Mesodermal cell (in vitro differentiated cells): Measurements from ENCODE around the gene MTMR10.
A peak's percentile ranks its signal among the peaks of the same experiment; 100 is the strongest.

ENCODE experiments used
- H3K27ac ChIP-seq: 2 replicates; pipeline ENCODE4 v1.7.0; 2013; ENCODE audit warnings: mild to moderate bottlenecking, low read depth, low read length, moderate library complexity; ENCODE audit not compliant: severe bottlenecking
- H3K36me3 ChIP-seq: 2 replicates; pipeline ENCODE4 v1.7.1; 2013; ENCODE audit warnings: mild to moderate bottlenecking, low read length, moderate library complexity; ENCODE audit not compliant: control insufficient read depth, insufficient read depth
- H3K4me1 ChIP-seq: one replicate; pipeline ENCODE4 v1.7.1; 2013; ENCODE audit warnings: mild to moderate bottlenecking, low read length; ENCODE audit not compliant: insufficient read depth, control insufficient read depth, poor library complexity, severe bottlenecking
- H3K4me3 ChIP-seq: 2 replicates; pipeline ENCODE4 v1.7.0; 2013; ENCODE audit warnings: low read length, control low read depth, mild to moderate bottlenecking; ENCODE audit not compliant: insufficient read depth, poor library complexity, severe bottlenecking; ENCODE audit errors: extremely low read depth
- H3K9me3 ChIP-seq: 2 replicates; pipeline ENCODE4 v1.7.1; 2013; ENCODE audit warnings: mild to moderate bottlenecking, low read length, moderate library complexity; ENCODE audit not compliant: control insufficient read depth
- WGBS, 2 experiments: methylation state at CpG; one replicate each; pipeline ENCODE4 v1.1.5; 2013; ENCODE audit warnings: missing lambda C conversion rate in 2 of 2; ENCODE audit not compliant: insufficient coverage in 2 of 2; 5-methylcytosine and 5-hydroxymethylcytosine counted together

MTMR10 gene

DNA sequence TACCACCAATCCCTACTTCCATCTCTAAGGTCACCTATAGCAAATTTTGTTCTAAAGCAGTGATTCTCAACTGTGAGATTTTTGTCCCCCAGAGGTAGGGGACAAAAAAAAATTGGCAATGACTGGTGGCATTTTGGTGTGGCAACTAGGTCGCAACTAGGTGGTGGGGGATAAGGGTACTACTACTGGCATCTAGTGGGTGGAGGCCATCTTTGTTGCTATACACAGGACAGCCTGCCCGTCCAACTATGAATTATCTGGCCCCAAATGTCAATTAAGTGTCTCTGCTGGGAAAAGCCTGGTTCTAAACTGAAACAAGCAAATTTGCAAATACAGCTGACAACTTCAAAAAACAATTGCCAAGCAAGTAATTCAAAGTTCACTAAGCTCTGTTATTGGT, 1.4 kb downstream of the MTMR10 start:
- H3K27ac ChIP-seq: no peak overlapping the region
- peak overlapping the region; percentile 88 for H3K4me3 ChIP-seq
- H3K4me1 ChIP-seq: peaks cover 10% of the 10 kb centered on the region
- H3K9me3 ChIP-seq: no peaks in the 10 kb centered on the region
- WGBS, 2 experiments: 60 to 100% methylated on average over 1 to 2 of the region's 2 CpGs
- H3K36me3 ChIP-seq: peaks cover 31% of the 10 kb centered on the region

DNA sequence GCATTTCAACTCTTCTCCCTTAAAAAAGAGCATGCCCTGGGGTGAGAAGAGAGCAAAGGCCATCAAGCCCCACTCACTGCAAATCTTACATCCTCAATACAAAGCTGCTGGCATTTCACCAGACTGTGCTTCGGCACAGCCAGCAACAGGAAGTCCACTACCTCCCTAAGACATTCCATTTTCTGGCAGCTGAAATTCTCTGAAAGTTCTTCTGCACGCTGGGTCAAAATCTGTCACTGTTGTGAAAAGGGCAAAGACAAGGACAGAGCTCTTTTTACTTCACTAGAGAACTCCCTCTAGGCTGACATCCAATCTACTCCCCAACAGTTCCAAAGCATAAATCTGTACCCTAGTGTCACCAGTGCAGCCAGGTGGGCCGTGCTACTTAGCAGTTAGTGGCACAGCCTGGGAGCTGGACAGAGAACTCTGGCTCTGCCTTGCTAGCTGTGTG, 6.3 kb downstream of the MTMR10 start:
- Histone ChIP-seq H3K27ac (no peak overlapping the region), H3K4me1 (peaks cover 15% of the 10 kb centered on the region), H3K9me3 (no peaks in the 10 kb centered on the region), H3K36me3 (peaks cover 54% of the 10 kb centered on the region), H3K4me3 (no peak overlapping the region)
- WGBS, 2 experiments: 79 to 92% methylated on average over 2 of the region's 3 CpGs

DNA sequence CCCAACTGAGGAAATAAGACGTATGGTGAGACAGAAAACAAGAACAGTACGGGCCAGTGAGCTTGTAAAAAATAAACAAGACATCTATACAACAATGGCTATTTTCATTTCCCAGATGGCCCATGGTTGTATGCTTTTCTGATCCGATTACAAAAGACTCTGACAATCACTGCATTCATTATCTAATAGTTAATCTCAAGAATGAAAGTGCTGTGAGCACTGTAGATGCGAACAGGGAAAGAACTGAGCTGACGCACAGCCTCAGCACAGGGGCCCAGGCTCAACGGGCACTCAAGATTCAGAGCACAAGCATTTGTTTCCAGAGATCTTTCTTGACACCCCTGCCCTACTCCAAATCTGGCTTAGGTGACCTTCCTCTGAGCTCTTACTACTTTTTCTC, 6.9 kb downstream of the MTMR10 start:
- H3K9me3 ChIP-seq: no peaks in the 10 kb centered on the region
- 97 to 100% methylated on average over 3 to 5 of the region's 6 CpGs for WGBS, 2 experiments
- no peak overlapping the region for H3K4me3 ChIP-seq
- H3K4me1 ChIP-seq: peaks cover 15% of the 10 kb centered on the region
- H3K36me3 ChIP-seq: peaks cover 54% of the 10 kb centered on the region
- H3K27ac ChIP-seq: no peak overlapping the region

DNA sequence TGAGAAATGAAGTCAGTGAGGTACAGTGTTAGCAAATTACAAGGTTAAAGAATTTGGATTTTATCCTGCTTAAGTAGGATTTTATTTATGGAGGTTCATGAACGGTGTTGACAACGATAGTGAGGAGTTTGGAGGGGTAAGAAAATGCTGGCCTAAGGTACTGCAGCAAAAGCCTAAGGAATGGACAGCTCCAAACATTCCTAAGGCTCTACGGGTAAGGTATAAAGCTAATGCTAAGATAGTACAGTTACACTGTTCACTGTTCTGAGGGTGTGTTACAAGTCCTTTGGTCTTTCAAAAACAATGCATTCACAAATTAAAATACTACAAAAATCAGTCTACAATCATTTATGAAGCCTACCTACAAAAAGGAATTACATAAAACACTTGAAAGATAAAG, 7.3 kb downstream of the MTMR10 start:
- H3K9me3 ChIP-seq: no peaks in the 10 kb centered on the region
- H3K4me1 ChIP-seq: peaks cover 15% of the 10 kb centered on the region
- peaks cover 57% of the 10 kb centered on the region for H3K36me3 ChIP-seq
- H3K4me3 ChIP-seq: no peak overlapping the region
- WGBS, 2 experiments: 100% methylated on average over 2 of the region's 3 CpGs
- H3K27ac ChIP-seq: no peak overlapping the region

DNA sequence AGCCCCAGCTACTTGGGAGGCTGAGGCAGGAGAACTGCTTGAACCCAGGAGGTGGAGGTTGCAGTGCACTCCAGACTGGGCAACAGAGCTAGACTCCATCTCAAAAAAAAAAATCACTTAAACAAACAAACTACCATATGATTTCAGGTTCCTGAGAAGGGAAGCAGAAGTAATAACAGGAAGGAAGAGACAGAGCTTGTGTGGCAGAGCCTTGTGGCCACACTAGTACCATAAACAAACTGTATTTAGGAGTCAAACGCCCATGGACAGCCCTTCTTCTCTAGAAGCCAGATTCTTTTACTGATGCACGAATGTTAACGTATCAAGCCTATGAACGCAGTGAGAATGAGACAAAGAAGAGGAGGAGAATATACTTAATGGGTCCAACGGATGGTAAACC, 12.0 kb downstream of the MTMR10 start:
- Histone ChIP-seq H3K4me1 (no peaks in the 10 kb centered on the region), H3K9me3 (no peaks in the 10 kb centered on the region), H3K4me3 (no peak overlapping the region), H3K36me3 (peaks cover 42% of the 10 kb centered on the region), H3K27ac (no peak overlapping the region)
- WGBS, 2 experiments: 92 to 100% methylated on average over 3 to 4 of the region's 5 CpGs

DNA sequence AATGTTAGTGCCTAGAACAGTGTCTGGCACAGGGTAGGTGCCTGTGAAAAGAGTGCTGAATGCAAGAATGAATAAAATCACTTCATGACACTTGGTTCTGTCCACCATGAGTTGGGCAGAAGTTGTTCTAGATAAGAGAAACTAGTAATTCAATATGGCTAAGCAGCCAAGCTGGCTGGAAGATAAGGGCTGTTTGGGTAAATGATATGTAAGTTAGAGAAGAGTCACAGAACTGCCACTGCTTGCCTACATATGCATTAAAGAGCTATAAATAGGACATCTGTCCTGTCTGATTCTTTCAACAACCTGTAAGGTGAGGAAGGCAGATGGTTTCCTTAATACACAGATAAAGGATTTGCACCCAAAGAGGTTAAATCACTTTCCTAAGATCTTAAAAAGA, 13.1 kb downstream of the MTMR10 start:
- no peaks in the 10 kb centered on the region for H3K4me1 ChIP-seq
- H3K9me3 ChIP-seq: no peaks in the 10 kb centered on the region
- H3K4me3 ChIP-seq: no peak overlapping the region
- H3K36me3 ChIP-seq: peaks cover 50% of the 10 kb centered on the region
- H3K27ac ChIP-seq: no peak overlapping the region

DNA sequence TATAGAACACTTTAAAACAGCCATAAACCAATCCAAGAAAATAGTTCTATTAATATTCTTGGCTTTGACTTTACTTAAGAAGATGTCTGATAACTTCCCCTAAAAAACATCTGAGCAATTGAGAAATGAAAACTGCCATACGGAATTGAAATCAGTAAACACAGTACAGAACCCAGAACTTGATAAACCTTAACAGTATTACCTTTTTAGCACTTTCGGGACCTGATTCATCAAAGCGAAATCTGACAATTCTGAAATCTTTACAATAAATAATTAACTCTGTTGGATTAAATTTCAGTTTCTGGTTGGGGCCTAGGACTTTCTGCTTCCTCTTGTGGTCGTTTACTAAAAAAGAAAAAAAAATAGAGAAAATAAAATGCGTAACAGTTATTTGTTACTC, 17.3 kb downstream of the MTMR10 start:
- Histone ChIP-seq H3K4me3 (no peak overlapping the region), H3K27ac (no peak overlapping the region), H3K4me1 (no peaks in the 10 kb centered on the region), H3K36me3 (peaks cover 59% of the 10 kb centered on the region), H3K9me3 (no peaks in the 10 kb centered on the region)
- 100% methylated on average over 1 of the region's 5 CpGs; no CpG with 5 or more reads in 1 of the 2 experiments for WGBS, 2 experiments

DNA sequence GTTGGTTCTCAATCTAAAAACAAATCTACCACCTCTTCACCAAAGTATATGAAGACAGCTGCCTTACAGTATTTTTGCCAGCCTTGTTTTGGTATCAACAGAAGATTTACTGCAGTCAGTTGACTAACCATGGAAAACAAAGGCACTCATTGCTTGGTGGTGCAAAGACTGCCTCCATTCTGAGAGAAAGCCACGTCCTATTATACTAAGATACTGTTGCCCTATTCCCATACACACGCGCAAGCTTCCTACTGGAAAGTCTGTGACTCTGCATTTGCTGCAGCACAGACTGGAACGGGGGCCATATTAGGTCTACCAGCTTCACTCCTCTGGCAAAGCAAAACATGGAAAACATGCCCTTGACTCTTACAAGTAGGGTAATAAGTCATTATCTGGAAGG, 18.0 kb downstream of the MTMR10 start:
- no peaks in the 10 kb centered on the region for H3K4me1 ChIP-seq
- WGBS, 2 experiments: 93 to 100% methylated on average over 4 of the region's 4 CpGs
- H3K4me3 ChIP-seq: no peak overlapping the region
- H3K27ac ChIP-seq: no peak overlapping the region
- H3K36me3 ChIP-seq: peaks cover 59% of the 10 kb centered on the region
- H3K9me3 ChIP-seq: no peaks in the 10 kb centered on the region

DNA sequence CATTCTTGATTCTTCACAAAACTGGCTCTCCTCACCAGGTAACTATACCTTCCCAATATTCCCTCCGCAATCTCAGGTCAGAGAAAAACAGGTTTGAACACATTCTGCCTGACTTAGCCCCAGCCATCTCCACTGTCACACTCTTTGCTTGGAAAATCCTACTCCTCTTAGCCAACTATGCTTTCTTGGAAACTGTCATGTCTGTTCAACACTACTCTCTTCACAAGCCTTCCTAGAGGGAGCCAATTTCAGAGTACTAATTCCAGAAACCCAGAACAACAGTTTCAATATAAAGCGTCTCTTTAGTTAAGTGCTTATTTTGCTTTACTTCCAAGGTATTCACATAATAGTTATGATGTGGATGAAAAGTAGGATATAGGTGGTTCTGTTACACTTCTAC, 21.7 kb downstream of the MTMR10 start:
- H3K27ac ChIP-seq: no peak overlapping the region
- 90 to 100% methylated on average over 1 of the region's 2 CpGs for WGBS, 2 experiments
- no peak overlapping the region for H3K4me3 ChIP-seq
- no peaks in the 10 kb centered on the region for H3K9me3 ChIP-seq
- H3K4me1 ChIP-seq: no peaks in the 10 kb centered on the region
- peaks cover 69% of the 10 kb centered on the region for H3K36me3 ChIP-seq

DNA sequence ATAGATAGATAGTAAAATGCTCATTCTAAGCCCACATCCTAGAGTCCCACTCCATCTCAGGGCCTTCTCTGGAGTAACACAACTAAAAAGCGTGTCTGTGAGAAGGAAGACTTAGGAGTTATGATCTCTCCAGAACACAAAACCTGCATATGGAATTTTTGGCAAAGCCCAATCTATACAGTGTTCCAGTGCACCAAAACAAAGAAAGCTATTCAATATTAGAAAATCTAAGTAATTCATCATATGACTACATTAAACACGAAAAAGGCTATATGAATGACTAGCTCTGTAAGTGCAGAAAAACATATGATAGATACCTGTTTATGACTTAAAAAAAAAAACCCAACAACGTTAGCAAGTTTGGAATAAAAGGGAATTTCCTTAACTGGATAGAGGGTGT, 27.7 kb downstream of the MTMR10 start:
- WGBS, 2 experiments: no CpG with 5 or more reads among the region's 3 CpGs

DNA sequence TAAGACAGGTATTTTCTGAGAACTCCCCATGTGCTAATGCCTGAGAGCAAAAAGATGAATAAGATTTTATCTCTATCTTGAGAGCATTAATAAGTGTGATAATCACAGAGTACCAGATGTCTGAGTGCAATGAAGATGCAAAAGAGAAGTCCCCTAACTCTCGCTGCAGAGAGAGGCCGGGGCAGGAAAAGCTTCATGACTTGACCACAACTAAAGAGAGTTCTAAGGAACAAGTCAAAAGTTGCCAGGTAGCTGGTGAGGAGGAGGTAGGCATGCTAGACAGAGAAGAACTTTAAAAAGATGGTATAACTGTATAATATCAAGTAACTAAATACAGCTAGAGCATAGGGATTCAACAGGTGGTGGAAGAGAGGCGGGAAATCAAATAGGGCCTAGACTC, 28.8 kb downstream of the MTMR10 start:
- no peak overlapping the region for H3K27ac ChIP-seq
- H3K9me3 ChIP-seq: no peaks in the 10 kb centered on the region
- WGBS, 2 experiments: 100% methylated on average over 1 to 2 of the region's 3 CpGs
- H3K36me3 ChIP-seq: peaks cover 67% of the 10 kb centered on the region
- no peaks in the 10 kb centered on the region for H3K4me1 ChIP-seq
- H3K4me3 ChIP-seq: no peak overlapping the region

More for the DNA sequence above, 27.7 kb downstream of the MTMR10 start:
- no peaks in the 10 kb centered on the region for H3K4me1 ChIP-seq
- H3K4me3 ChIP-seq: no peak overlapping the region
- no peak overlapping the region for H3K27ac ChIP-seq
- peaks cover 56% of the 10 kb centered on the region for H3K36me3 ChIP-seq
- H3K9me3 ChIP-seq: no peaks in the 10 kb centered on the region

DNA sequence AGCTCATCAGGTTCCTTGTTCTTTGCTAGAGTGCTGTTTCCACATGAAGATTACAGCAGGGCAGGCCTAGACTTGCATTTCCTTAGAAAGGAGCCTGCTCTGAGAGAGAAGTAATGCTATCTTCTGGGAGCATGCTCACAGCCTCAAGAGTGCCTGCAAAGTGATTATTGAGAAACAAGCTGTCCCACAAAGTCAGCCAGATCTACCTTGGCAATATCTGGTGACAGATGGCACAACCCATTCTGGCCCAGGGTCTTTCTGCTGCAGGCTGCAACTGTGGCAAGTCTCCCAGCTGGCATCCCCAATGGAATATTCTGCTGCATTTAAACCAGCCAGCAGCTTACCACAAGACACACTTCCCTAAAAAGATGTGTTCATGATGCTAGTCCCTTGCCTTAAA, 29.3 kb downstream of the MTMR10 start:
- no peaks in the 10 kb centered on the region for H3K9me3 ChIP-seq
- H3K4me1 ChIP-seq: no peaks in the 10 kb centered on the region
- H3K27ac ChIP-seq: peak overlapping the region; percentile 18
- H3K36me3 ChIP-seq: peaks cover 72% of the 10 kb centered on the region
- H3K4me3 ChIP-seq: no peak overlapping the region
